GM12878 (cell line): Measurements from ENCODE around the gene CRB2.

Source experiments
- CBX3 ChIP-seq: fragments of 200-600 bp; sonication (generic); IDR thresholded peaks from 2 replicates; pipeline ENCODE4 v1.6.1; 2016; ENCODE audit warnings: low read depth, borderline replicate concordance
- CEBPB ChIP-seq, 2 experiments: fragments of 150-350 bp in 1 of 2; IDR thresholded peaks; 2 replicates each; pipeline ENCODE4 v1.6.1; 2012 to 2014; ENCODE audit warnings: low read depth in 2 of 2, low read length in 2 of 2, borderline replicate concordance in 1 of 2, inconsistent platforms in 1 of 2
- EED ChIP-seq: sonication (generic); IDR thresholded peaks from 2 replicates; pipeline ENCODE4 v1.6.1; 2016; ENCODE audit warnings: antibody characterized with exemption, low read depth
- EZH2 ChIP-seq: IDR thresholded peaks from 2 replicates; pipeline ENCODE4 v1.6.1; 2012; ENCODE audit warnings: low read depth, mild to moderate bottlenecking, control low read depth, inconsistent platforms, low read length, borderline replicate concordance; ENCODE audit not compliant: control insufficient read depth
- MYC ChIP-seq: IDR thresholded peaks from 2 replicates; pipeline ENCODE4 v1.6.1; 2011; ENCODE audit warnings: mild to moderate bottlenecking, low read length, moderate library complexity, inconsistent platforms; ENCODE audit not compliant: insufficient read depth, insufficient replicate concordance, insufficient read length, severe bottlenecking
- POLR2A ChIP-seq: IDR thresholded peaks from 2 replicates; pipeline ENCODE4 v1.6.1; 2011; ENCODE audit warnings: low read depth, mild to moderate bottlenecking, low read length
- POLR2AphosphoS5 ChIP-seq: IDR thresholded peaks from 2 replicates; pipeline ENCODE4 v1.6.1; 2011; ENCODE audit warnings: mild to moderate bottlenecking, low read length, inconsistent platforms
- TF ChIP-seq, protein P1 (sequence below): IDR thresholded peaks from 2 replicates; pipeline ENCODE4 v1.6.1; 2011; ENCODE audit warnings: low read depth, mild to moderate bottlenecking, low read length, moderate library complexity, borderline replicate concordance; ENCODE audit errors: extremely low read depth
- TF ChIP-seq, protein P2 (sequence below): IDR thresholded peaks from 2 replicates; pipeline ENCODE4 v1.6.1; 2012; ENCODE audit warnings: low read depth, low read length, improper control_type of control experiment
- TF ChIP-seq, protein P3 (sequence below), 3 experiments: IDR thresholded peaks in 2 of 3; conservative IDR thresholded peaks in 1 of 3; 2 replicates each; pipeline ENCODE4 v1.5.1; 2011; ENCODE audit warnings: low read depth in 3 of 3, low read length in 3 of 3, mild to moderate bottlenecking in 3 of 3, control low read depth in 2 of 3, moderate library complexity in 2 of 3, inconsistent platforms in 1 of 3, mixed read lengths in 1 of 3; ENCODE audit not compliant: control insufficient read depth in 2 of 3, insufficient read depth in 1 of 3; ENCODE audit errors: extremely low read depth in 1 of 3
- TF ChIP-seq, protein P4 (sequence below): fragments of 450-650 bp; formaldehyde crosslinking; IDR thresholded peaks from 2 replicates; pipeline ENCODE4 v1.4.0; 2022; ENCODE audit warnings: mild to moderate bottlenecking, moderate library complexity

DNA sequence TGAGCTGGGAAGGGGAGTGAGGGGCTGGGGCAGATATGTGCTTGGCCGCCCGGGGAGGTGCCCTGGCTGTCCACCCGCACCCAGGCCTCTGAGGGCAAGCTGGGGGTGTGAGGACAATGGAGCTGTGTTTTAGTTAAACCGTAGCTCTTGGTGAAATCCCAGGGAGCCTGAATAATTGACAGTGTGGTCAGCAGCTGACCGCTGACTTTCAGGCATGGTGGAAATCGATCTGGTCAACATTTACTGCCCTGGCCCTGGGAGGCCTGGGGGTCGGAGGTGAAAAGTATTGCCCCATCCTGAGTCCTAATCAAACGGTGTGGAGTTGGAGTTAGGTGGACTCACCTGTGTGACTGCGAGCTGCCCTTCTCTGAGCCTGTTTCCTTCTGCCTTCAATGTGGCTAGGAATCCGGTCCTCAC lies 31.2 kb upstream of the CRB2 start:
- TF ChIP-seq POLR2A: no peak
- no peak for TF ChIP-seq EZH2
- no peak for TF ChIP-seq MYC
- no peak for TF ChIP-seq CEBPB (IDR thresholded peaks at IDR 0.05; ENCODE audit: borderline replicate concordance in 1 of 2, low read depth in 2 of 2, low read length in 2 of 2)
- TF ChIP-seq POLR2AphosphoS5: no peak
- TF ChIP-seq, protein P1, sequence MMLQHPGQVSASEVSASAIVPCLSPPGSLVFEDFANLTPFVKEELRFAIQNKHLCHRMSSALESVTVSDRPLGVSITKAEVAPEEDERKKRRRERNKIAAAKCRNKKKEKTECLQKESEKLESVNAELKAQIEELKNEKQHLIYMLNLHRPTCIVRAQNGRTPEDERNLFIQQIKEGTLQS: no peak
- TF ChIP-seq, protein P2, sequence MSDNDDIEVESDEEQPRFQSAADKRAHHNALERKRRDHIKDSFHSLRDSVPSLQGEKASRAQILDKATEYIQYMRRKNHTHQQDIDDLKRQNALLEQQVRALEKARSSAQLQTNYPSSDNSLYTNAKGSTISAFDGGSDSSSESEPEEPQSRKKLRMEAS: no peak
- TF ChIP-seq, protein P3, sequence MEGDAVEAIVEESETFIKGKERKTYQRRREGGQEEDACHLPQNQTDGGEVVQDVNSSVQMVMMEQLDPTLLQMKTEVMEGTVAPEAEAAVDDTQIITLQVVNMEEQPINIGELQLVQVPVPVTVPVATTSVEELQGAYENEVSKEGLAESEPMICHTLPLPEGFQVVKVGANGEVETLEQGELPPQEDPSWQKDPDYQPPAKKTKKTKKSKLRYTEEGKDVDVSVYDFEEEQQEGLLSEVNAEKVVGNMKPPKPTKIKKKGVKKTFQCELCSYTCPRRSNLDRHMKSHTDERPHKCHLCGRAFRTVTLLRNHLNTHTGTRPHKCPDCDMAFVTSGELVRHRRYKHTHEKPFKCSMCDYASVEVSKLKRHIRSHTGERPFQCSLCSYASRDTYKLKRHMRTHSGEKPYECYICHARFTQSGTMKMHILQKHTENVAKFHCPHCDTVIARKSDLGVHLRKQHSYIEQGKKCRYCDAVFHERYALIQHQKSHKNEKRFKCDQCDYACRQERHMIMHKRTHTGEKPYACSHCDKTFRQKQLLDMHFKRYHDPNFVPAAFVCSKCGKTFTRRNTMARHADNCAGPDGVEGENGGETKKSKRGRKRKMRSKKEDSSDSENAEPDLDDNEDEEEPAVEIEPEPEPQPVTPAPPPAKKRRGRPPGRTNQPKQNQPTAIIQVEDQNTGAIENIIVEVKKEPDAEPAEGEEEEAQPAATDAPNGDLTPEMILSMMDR (IDR thresholded peaks at IDR 0.05 in 2 of 3, conservative IDR thresholded peaks at IDR 0.05 in 1 of 3; ENCODE audit: control insufficient read depth in 2 of 3, extremely low read depth in 1 of 3, insufficient read depth in 1 of 3, low read depth in 3 of 3, low read length in 3 of 3): no peak
- no peak for TF ChIP-seq EED
- TF ChIP-seq, protein P4, sequence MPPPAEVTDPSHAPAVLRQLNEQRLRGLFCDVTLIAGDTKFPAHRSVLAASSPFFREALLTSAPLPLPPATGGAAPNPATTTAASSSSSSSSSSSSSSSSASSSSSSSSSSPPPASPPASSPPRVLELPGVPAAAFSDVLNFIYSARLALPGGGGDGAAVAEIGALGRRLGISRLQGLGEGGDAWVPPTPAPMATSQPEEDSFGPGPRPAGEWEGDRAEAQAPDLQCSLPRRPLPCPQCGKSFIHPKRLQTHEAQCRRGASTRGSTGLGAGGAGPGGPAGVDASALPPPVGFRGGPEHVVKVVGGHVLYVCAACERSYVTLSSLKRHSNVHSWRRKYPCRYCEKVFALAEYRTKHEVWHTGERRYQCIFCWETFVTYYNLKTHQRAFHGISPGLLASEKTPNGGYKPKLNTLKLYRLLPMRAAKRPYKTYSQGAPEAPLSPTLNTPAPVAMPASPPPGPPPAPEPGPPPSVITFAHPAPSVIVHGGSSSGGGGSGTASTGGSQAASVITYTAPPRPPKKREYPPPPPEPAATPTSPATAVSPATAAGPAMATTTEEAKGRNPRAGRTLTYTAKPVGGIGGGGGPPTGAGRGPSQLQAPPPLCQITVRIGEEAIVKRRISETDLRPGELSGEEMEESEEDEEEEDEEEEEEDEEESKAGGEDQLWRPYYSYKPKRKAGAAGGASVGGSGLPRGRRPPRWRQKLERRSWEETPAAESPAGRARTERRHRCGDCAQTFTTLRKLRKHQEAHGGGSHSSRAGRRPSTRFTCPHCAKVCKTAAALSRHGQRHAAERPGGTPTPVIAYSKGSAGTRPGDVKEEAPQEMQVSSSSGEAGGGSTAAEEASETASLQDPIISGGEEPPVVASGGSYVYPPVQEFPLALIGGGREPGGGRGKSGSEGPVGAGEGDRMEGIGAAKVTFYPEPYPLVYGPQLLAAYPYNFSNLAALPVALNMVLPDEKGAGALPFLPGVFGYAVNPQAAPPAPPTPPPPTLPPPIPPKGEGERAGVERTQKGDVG (CRISPR knock-in tag): no peak
- no peak for TF ChIP-seq CBX3
